GM12891 (cell line): ENCODE data around the gene DAB2IP.

Experiments used
- DNase-seq: peaks from one replicate; pipeline ENCODE4 v3.0.0; 2011; ENCODE audit warnings: low spot score; ENCODE audit not compliant: insufficient read length
- FAIRE-seq: peaks from 2 replicates; lab custom pipeline; 2011; peaks lifted over from hg19 to GRCh38; lab: Jason Lieb, UNC
- PAX5 ChIP-seq: IDR thresholded peaks from 2 replicates; pipeline ENCODE4 v1.6.1; 2011; ENCODE audit warnings: low read length, moderate library complexity, mild to moderate bottlenecking; ENCODE audit not compliant: insufficient read depth, severe bottlenecking
- POLR2A ChIP-seq: IDR thresholded peaks from 2 replicates; pipeline ENCODE4 v1.6.1; 2011; ENCODE audit warnings: low read depth, low read length, control low read depth
- POLR2AphosphoS5 ChIP-seq: IDR thresholded peaks from 2 replicates; pipeline ENCODE4 v1.6.1; 2011; ENCODE audit warnings: low read depth, low read length, control low read depth
- POU2F2 ChIP-seq: IDR thresholded peaks from 2 replicates; pipeline ENCODE4 v1.6.1; 2011; ENCODE audit warnings: low read depth, mild to moderate bottlenecking, control low read depth, low read length, moderate library complexity
- SPI1 ChIP-seq: IDR thresholded peaks from 2 replicates; pipeline ENCODE4 v1.6.1; 2011; ENCODE audit warnings: low read depth, low read length, control low read depth
- TAF1 ChIP-seq: IDR thresholded peaks from 2 replicates; pipeline ENCODE4 v1.6.1; 2011; ENCODE audit warnings: low read depth, low read length, control low read depth

Gene DAB2IP

DNA sequence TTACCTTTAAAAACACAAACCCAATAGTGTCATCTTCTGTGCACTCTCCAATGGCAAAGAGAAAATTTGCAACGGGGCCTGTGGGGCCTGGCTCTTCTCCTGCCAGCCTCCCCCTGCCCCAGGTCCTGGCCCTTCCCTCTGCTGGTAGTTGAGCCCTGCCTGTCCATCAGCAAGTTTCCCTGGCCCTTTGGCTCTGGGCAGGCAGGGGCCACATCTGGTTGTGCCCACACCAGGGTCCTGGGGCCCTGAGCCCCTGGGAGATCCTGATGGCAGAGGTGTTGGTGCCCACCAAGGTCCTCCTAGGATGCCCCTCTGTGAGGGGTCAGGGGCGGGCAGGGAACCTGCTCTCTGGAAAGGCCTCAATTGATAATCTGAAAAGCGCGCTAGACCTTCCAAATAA lies 157.3 kb downstream of the DAB2IP start:
- TF ChIP-seq POLR2AphosphoS5 = no peak
- DNase-seq (no peak), FAIRE-seq (no peak)

GRCh38 chr9:121809356-121810050 lies 158.1 kb downstream of the DAB2IP start:
- TF ChIP-seq POU2F2 (no peak), TAF1 (no peak), SPI1 (no peak), POLR2AphosphoS5 (no peak), POLR2A (no peak), PAX5 (no peak)
- FAIRE-seq (no peak), DNase-seq (no peak)

DNA sequence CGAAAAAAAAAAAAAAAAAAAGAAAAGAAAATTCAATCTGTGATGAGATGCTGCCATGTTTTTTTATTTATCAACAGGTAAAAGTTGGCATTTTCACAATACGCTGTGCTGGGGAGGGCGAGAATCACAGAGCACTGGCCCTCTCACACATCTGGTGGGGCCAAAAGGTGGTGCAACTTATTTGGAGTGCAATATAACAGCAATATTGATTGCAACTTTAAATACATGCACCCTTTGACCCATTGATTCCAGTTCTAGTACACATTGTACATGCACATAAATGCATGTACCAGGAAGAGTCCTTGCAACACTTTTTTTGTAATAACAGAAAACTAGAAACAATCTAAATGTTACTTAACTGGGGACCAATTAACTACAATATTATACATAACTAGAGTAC lies 159.1 kb downstream of the DAB2IP start:
- DNase-seq (no peak), FAIRE-seq (no peak)
- TF ChIP-seq TAF1 (no peak), SPI1 (no peak), POLR2A (no peak)

DNA sequence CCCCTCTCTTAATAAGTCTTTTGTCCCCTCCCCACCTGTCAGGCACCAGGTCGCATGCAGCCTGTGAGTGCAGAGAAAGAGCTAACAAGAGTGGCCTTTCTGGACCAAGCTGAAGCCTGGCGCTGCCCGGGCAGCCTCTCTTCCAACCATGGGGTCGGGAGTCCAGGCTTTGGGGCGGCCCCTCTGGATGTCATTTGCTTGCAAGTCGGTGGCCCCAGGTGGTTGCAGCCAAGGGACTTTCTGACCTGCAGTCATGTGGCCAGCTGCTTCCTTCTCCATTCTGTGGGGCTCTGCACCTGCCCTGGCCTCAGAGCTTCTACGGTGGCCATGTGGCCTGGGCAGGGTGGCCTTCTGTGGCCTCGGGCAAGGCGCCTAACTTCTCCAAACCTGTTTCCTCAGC lies 159.7 kb downstream of the DAB2IP start:
- FAIRE-seq (no peak), DNase-seq (no peak)
- TF ChIP-seq TAF1 (no peak), POLR2AphosphoS5 (no peak), POLR2A (no peak), POU2F2 (no peak), SPI1 (no peak), PAX5 (no peak)

GRCh38 chr9:121811751-121812150 lies 160.3 kb downstream of the DAB2IP start:
- FAIRE-seq = no peak
- DNase-seq = no peak
- TF ChIP-seq SPI1 = no peak

- FAIRE-seq = no peak
- no peak for DNase-seq
- TF ChIP-seq TAF1 (no peak), SPI1 (no peak), POLR2AphosphoS5 (no peak), POU2F2 (no peak), POLR2A (no peak)
These were observed 160.8 kb downstream of the DAB2IP start for GRCh38 chr9:121812159-121812735.

GRCh38 chr9:121813519-121814210 lies 162.2 kb downstream of the DAB2IP start:
- TF ChIP-seq TAF1 (no peak), PAX5 (no peak), POLR2A (no peak), POU2F2 (no peak), SPI1 (no peak), POLR2AphosphoS5 (no peak)
- FAIRE-seq (no peak), DNase-seq (no peak)

DNA sequence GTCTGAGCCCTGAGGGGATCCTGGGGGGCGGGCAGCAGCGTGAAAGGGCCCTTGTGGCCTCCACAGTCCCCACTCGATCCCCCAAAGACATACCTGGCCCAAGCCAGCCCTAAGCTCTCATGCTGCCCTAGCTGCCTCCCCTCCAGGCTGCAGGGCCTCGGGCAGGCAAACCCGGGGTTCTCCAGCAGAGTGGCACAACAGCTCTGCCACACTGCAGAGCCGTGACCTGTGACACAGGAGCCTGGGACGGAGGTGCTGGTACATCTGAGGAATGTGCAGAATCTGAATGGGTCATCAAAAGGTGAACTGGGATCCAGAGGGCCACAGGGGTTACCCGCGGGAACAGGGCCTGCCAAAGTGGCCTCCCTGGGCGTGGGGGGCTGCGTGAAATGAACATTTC lies 163.2 kb downstream of the DAB2IP start:
- FAIRE-seq (no peak), DNase-seq (no peak)
- no peak for TF ChIP-seq POU2F2
- TF ChIP-seq SPI1 = no peak
- no peak for TF ChIP-seq POLR2A
- TF ChIP-seq PAX5 = no peak
- no peak for TF ChIP-seq POLR2AphosphoS5
- TF ChIP-seq TAF1 = no peak

GRCh38 chr9:121815084-121815483 lies 163.7 kb downstream of the DAB2IP start:
- TF ChIP-seq POLR2AphosphoS5 (no peak), SPI1 (no peak), TAF1 (no peak), POU2F2 (no peak), POLR2A (no peak), PAX5 (no peak)
- DNase-seq (no peak), FAIRE-seq (no peak)

DNA sequence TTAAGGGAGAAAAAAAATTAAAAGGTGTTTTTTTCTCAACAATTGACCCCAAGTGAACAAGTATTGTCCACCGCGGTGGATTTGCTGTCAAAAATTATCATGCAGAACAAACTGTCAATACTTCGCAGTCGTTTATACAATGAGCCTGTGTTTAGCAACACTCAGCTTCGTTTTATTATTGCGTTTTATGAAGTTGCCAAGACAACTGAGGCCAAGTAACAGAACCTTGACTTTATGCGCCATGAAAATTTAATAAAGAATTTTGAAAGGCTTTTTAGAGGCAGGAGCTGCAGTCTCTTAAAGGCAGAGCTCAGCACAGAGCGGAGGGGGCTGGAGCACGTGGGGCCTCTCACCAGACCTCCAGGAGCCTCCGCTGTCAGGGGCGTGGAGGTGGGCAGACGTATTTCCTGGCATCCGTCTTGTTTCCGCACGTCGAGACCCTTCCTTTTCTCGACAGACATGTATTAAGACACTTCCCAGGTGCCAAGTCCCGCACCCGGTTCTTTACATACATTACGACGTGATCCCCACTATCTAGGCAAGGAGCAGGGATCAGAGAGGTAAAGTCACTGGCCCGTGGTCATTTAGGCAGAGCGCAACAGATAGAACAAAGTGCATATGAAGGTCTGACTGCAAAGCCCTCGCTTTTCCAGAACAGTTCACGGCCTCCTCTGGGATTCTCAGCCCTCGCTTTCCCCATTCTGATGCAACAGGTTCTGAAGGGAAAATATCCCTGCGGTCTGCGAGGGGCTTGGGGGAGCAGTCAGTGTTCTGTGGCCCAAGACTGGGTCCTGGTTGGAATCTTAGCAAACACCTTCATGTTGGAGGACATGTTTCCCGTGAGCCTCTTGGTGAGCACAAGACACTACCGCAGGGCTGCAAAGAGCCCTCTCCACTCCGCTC lies 164.4 kb downstream of the DAB2IP start:
- no peak for DNase-seq
- TF ChIP-seq POLR2A (no peak), POU2F2 (no peak), SPI1 (no peak)
- FAIRE-seq = no peak

DNA sequence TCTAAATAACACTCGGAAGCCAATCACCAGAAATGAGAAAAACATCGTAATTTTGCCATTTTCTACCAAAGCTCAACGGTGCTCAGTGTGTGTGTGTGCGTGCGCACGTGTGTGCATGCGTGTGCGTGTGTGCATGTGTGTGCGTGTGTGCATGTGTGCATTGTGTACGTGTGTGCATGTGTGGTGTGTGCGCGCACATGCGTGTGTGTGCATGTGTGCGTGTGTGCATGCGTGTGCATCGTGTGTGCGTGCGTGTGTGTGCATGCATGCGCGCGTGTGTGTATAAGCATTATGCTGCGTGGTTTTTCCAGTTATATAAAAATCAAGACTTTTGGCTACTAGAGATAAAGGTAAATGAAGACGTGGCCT lies 165.0 kb downstream of the DAB2IP start:
- TF ChIP-seq PAX5 = no peak
- TF ChIP-seq TAF1 = no peak
- TF ChIP-seq POU2F2 = no peak
- no peak for TF ChIP-seq POLR2A
- no peak for TF ChIP-seq POLR2AphosphoS5
- TF ChIP-seq SPI1 = no peak
- DNase-seq (no peak), FAIRE-seq (no peak)
